ENCODE measurements around the gene THAP5.
A peak's percentile ranks its signal among the peaks of the same experiment; 100 is the strongest.
"Not testable (repeated sequence)": the region's sequence is repeated elsewhere in the genome, so short reads cannot be mapped to it uniquely, and the experiment has no call there.

The THAP5 gene

GRCh38 chr7:108584211-108584610, 14.7 kb upstream of the THAP5 start:
- DNase-seq: no peak

- DNase-seq: no peak
These were observed 12.4 kb upstream of the THAP5 start for GRCh38 chr7:108581655-108582491.

- no peak for DNase-seq
These were observed 10.8 kb upstream of the THAP5 start for GRCh38 chr7:108580298-108580697.

DNA sequence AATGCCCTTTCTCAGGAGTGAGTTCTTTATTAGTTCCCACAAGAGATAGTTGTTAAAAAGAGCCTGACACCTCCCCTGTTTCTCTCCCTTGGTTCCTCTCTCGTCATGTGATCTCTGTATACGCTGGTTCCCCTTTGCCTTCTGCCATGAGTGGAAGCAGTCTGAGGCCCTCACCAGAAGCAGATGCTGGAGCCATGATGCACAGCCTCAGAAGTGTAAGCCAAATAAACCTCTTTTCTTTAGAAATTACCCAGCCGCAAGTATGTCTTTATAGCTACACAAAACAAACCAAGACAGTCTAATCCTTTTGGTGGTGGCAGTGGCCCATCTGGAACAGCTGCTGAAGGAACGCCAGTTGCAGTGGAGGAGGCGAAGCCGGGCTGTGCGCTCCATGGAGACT, 9.4 kb upstream of the THAP5 start:
- no peak for DNase-seq

DNA sequence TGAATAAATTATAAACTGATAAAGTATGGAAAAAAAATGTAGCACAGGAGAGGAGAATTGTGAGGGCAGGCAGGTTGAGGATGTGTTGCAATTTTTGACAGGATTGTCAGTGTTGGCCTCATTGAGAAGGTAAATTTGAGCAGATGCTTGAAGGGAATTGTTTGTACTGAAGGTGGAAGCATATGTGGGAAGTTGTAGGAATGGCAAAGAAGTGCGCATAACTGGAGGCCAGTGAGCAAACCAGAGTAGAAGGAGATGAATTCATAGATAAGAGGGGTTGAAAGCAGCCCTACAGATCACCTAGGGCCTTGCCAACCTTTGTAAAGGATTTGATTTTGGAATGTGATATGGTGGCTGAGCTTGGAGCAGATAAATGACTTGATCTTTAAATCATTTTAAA, 6.6 kb upstream of the THAP5 start:
- no peak for DNase-seq

DNA sequence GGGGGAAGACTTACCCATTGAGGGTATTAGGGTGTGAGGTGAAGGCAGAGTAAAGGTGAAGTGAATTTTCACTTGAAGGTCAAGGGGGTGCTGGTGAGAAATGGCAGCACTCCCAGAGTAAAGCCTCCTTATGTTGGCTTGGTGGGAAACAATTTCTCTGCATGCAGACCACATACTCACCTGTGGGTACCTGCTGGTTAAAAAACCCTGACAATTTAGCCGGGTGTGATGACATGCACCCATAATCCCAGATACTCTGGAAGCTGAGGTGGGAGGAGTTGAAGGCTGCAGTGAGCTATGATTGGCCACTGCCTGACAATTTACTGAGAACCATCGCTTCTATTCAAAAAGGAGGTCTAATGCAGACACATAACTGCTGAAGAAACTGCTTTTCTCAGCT, 5.7 kb upstream of the THAP5 start:
- no peak for DNase-seq

DNA sequence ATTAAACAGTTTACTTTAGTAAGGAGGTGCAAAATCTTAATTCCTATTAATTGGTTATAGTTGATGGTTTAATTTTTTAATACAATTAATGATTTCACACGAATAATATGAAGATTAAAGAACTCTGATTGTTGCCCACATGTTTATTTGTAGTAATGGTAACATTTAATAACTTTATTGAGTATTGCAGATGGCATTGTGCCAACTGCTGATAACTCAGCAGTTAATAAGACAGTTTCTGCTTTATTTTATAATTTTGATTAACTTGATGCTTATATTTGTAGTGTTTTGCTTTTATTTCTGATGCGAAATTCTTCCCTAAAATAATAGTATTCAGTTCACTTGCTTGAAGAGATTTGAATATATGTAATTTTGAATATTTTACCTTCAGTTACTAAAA, 3.0 kb upstream of the THAP5 start:
- no peak for DNase-seq

GRCh38 chr7:108570146-108570755, 745 bp upstream of the THAP5 start:
- DNase-seq: peak; percentile 60

DNA sequence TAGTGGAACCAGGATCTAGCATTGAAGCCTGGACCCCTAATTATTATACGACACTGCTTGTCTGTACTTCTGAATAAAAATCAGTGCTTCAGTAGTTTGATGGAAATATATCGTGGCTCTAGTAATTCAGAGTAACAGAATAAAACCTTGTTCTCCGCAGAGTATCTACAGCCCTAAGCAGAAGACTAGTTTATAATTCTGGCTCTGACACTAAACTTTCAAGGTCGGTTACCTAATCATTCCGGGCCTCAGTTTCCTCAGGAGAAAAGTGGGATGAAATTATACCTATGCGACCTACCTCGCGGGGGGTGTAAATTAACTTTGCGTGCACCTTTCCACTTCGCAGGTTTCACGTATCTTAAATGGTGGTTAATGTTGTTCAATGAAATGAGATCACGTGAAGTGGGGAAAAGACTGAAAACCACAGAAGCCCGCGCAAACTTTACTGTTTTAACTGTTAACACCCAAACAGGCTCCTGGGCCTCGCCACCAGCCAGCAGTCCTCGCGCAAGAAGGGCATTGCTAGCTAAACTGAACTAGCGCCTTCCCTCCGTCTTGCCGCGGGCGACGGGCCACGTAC, 615 bp downstream of the THAP5 start:
- no peak for DNase-seq

- DNase-seq: no peak
These were observed 3.5 kb downstream of the THAP5 start for GRCh38 chr7:108565987-108566386.

DNA sequence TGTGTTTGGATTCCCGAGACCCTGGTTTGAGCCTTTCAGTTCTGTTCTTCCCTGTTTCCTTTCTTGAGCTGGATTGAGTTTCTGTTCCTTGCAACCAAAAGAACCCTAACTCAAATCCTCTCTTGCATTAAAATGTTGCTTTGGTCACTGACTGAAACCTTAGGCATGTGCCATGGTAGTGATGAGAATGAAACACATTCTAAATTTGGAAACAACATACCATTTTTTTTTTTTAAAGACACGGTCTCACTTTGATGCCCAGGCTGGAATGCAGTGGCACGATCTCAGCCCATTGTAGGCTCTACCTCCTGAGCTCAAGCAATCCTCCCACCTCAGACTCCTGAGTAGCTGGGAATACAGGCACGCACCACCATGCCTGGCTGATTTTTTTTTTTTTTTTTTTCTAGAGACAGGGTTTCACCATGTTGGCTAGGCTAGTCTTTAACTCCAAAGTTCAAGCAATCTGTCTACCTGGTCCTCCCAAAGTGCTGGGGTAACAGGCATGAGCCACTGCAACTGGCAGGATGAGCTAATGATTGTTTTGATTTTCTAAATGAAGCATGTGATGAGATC, 8.4 kb downstream of the THAP5 start:
- DNase-seq: no peak

DNA sequence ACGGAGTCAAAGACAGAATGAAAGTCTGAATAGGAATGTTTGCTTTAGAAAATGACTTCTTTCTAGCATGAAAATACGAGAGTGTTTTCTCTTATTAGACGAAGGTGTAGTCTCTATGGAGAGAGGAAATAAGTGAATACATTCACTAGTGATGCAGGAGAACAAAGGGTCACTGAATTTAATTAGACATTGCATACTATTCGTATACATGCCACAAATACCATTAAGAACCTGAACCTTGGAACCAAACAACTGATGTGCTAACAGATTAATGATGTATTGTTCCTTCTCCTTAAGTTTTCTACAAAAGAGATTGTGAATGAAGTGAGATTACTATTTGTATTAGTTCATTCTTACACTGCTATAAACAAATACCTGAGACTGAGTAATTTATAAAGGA, 10.3 kb downstream of the THAP5 start:
- DNase-seq: no peak

DNA sequence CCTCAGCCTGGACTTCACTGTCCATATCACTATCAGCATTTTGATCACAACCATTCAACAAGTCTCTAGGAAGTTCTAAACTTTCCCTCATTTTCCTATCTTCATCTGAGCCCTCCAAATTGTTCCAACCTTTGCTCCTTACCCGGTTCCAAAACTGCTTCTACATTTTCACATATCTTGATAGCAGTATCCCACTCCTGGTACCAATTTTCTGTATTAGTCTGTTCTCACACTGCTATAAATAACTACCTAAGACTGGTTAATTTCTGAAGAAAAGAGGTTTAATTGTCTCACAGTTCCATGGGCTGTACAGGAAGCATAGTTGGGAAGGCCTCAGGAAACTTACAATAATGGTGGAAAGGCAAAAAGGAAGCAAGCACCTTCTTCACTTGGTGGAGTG, 11.9 kb downstream of the THAP5 start:
- DNase-seq: no peak

GRCh38 chr7:108557191-108557590, 12.3 kb downstream of the THAP5 start:
- DNase-seq: no peak

- not testable (repeated sequence) for DNase-seq
These were observed 12.8 kb downstream of the THAP5 start for GRCh38 chr7:108556665-108557064.

DNA sequence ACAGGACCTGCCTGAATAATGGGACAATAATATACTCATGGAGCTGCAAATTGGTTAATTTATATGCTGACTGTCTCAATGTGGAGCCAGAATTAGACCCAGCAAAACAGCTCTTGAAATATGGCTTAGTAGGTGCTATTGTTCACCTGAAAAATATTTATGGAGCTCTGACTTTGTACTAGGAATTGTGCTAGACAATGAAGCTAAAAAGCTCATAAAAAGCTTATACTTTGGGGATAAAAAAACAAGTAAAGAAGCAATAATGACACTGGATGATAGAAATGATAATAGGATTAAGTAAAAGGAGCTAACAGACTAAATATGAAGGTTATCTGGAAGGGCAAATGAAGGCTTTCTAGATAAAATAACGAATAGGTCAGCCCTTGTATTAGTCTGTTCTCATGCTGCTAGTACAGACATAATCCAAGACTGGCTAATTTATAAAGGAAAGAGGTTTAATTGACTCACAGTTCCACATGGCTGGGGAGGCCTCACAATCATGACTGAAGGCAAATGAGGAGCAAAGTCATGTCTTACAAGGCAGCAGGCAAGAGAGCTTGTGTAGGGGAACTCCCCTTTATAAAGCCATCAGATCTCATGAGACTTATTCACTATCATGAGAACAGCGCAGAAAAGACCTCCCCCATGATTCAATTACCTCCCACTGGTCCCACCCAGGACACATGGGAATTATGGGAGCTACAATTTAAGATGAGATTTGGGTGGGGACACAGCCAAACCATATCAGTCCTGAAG, 21.2 kb downstream of the THAP5 start:
- DNase-seq: not testable (repeated sequence)

DNA sequence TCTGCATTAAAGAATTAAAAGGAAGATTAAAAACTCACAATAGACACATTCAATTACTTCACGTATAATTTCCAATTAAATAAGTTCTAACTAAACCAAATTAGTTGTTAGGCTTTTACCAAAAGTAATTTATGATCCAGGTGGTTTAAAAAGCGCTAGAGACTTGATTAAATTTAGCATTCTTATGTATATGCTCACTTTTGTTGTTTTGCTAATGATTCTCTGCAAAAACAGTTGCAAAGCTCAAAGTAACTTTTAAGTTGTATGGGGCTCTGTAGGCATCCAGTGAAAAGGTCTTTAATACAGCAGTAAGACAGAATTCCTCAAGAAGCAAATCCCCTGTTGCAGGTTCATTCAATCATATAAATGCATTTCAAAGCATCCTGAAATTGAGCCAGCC, 28.0 kb downstream of the THAP5 start:
- no peak for DNase-seq

DNA sequence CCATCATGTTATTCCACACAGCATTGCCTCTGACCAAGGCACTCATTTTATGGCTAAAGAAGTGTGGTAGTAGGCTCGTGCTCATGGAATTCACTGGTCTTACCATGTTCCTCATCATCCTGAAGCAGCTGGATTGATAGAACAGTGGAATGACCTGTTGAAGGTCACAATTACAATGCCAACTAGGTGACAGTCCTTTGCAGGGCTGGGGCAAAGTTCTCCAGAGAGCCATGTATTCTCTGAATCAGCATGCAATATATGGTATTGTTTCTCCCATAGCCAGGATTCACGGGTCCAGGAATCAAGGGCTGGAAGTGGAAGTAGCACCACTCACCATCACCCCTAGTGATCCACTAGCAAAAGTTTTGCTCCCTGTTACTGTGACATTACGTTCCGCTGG, 30.8 kb downstream of the THAP5 start:
- DNase-seq: not testable (repeated sequence)

DNA sequence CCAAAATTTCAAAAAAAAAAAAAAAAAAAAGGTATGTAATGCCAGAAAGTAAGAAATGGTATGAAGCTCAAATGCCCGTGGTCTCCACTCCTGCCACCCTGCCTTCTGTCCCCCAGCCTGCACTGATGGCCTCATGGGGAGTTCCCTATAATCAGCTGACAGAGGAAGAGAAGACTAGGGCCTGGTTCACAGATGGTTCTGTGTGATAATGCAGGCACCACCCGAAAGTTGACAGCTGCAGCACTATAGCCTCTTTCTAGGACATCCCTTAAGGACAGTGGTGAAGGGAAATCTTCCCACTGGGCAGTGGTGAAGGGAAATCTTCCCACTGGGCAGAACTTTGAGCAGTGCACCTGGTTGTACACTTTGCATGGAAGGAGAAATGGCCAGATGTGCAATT, 31.3 kb downstream of the THAP5 start:
- not testable (repeated sequence) for DNase-seq

DNA sequence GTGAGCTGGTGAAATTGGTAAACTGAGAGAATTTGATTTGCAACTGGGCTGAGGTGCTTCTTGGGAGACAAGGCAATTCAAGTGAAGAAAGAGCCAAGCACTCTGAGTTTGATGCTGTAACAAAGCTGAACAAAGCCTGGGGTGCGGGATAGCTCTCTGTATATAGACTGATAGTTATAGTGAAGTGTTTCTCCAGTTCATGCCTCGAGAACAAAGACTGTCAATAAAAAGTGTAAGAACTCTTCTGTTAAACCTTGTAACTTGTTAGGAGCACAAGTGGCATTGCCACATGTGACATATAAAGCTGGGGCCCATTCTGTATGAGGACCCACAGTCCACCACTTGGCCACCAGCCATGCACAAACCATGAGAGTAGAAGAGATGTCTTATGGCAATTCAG, 32.3 kb downstream of the THAP5 start:
- DNase-seq: no peak

GRCh38 chr7:108535744-108536143, 33.8 kb downstream of the THAP5 start:
- DNase-seq: no peak

- no peak for DNase-seq
These were observed 34.2 kb downstream of the THAP5 start for GRCh38 chr7:108535257-108535656.

DNA sequence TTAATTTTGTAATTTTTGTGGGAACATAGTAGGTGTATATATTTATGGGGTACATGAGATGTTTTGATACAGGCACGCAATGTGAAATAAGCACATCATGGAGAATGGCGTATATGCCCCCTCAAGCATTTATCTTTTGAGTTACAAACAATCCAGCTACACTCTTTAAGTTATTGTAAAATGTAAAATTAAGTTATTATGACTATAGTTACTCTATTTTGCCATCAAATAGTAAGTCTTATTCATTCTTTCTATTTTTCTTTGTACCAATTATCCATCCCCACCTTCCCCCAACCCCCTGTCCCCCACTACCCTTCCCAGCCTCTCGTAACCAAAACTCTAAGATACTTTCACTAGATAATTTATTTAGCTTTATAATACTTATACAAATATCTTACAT, 35.8 kb downstream of the THAP5 start:
- DNase-seq: no peak
